RWPE2 (cell line): Measurements from ENCODE around the gene UST.
"Not testable (repeated sequence)": the region's sequence is repeated elsewhere in the genome, so short reads cannot be mapped to it uniquely, and the experiment has no call there.

Experiments used
- ATAC-seq: fragments of 200-7000 bp; cut with Tn5 transposase; 3 replicates; pipeline ENCODE4 v1.9.1; 2021; ENCODE audit warnings: low read depth
- DNase-seq: peaks from one replicate; pipeline ENCODE4 v3.0.0-alpha.2; 2020; ENCODE audit warnings: low spot score
- H3K27ac ChIP-seq: fragments of 450-650 bp; 2 replicates; pipeline ENCODE4 v1.5.1; 2017; ENCODE audit warnings: mild to moderate bottlenecking; ENCODE audit not compliant: poor library complexity, severe bottlenecking
- H3K27me3 ChIP-seq: fragments of 250-450 bp; sonication (Bioruptor Pico); 2 replicates; pipeline ENCODE4 v1.5.1; 2021; ENCODE audit warnings: mild to moderate bottlenecking, moderate library complexity; ENCODE audit not compliant: insufficient read depth, poor library complexity, severe bottlenecking
- H3K36me3 ChIP-seq: fragments of 250-450 bp; sonication (Bioruptor Pico); 2 replicates; pipeline ENCODE4 v1.5.1; 2020; ENCODE audit warnings: low read depth, mild to moderate bottlenecking, moderate library complexity
- H3K4me1 ChIP-seq: fragments of 250-450 bp; sonication (Bioruptor Pico); 2 replicates; pipeline ENCODE4 v1.5.1; 2021; ENCODE audit warnings: mild to moderate bottlenecking, moderate library complexity; ENCODE audit not compliant: insufficient read depth, poor library complexity, severe bottlenecking
- H3K4me3 ChIP-seq: fragments of 250-450 bp; sonication (Bioruptor Pico); 2 replicates; pipeline ENCODE4 v1.5.1; 2021; ENCODE audit warnings: mild to moderate bottlenecking, moderate library complexity; ENCODE audit not compliant: severe bottlenecking
- H3K9me3 ChIP-seq: fragments of 250-450 bp; sonication (Bioruptor Pico); 2 replicates; pipeline ENCODE4 v1.5.1; 2021; ENCODE audit warnings: mild to moderate bottlenecking, moderate library complexity; ENCODE audit not compliant: severe bottlenecking
- CTCF ChIP-seq: fragments of 450-650 bp; IDR thresholded peaks from one replicate; pipeline ENCODE4 v1.5.1; 2017; ENCODE audit warnings: mild to moderate bottlenecking, moderate library complexity; ENCODE audit not compliant: poor library complexity, severe bottlenecking

The UST gene

GRCh38 chr6:148851683-148852556 is 105.1 kb downstream of the UST start:
- H3K36me3 ChIP-seq = no peaks in the 10 kb centered on the region
- DNase-seq = no peak

GRCh38 chr6:148852688-148853087 is 105.9 kb downstream of the UST start:
- Histone ChIP-seq H3K4me3 (no peak overlapping the region), H3K36me3 (no peaks in the 10 kb centered on the region), H3K27ac (no peak overlapping the region), H3K9me3 (no peaks in the 10 kb centered on the region), H3K27me3 (no peaks in the 10 kb centered on the region), H3K4me1 (peaks cover 30% of the 10 kb centered on the region)
- ATAC-seq = no peak
- TF ChIP-seq CTCF = no peak
- no peak for DNase-seq

More at GRCh38 chr6:148851683-148852556, 105.1 kb downstream of the UST start:
- Histone ChIP-seq H3K9me3 (no peaks in the 10 kb centered on the region), H3K4me1 (peaks cover 23% of the 10 kb centered on the region), H3K4me3 (no peak overlapping the region), H3K27me3 (no peaks in the 10 kb centered on the region), H3K27ac (no peak overlapping the region)
- no peak for ATAC-seq
- no peak for TF ChIP-seq CTCF

- not testable (repeated sequence) for H3K27ac ChIP-seq, DNase-seq, ATAC-seq
Observed at GRCh38 chr6:148853113-148853512, 106.3 kb downstream of the UST start.

GRCh38 chr6:148854096-148854495 is 107.3 kb downstream of the UST start:
- TF ChIP-seq CTCF = no peak
- Histone ChIP-seq H3K27me3 (no peaks in the 10 kb centered on the region), H3K4me3 (no peak overlapping the region), H3K27ac (peak overlapping the region; percentile 11), H3K4me1 (peaks cover 30% of the 10 kb centered on the region), H3K36me3 (no peaks in the 10 kb centered on the region), H3K9me3 (no peaks in the 10 kb centered on the region)
- peak; percentile 58 for ATAC-seq
- DNase-seq = no peak

More at GRCh38 chr6:148853113-148853512, 106.3 kb downstream of the UST start:
- not testable (repeated sequence) for H3K36me3 ChIP-seq, H3K4me3 ChIP-seq, H3K9me3 ChIP-seq, H3K27me3 ChIP-seq
- H3K4me1 ChIP-seq = peaks cover 30% of the 10 kb centered on the region

- Histone ChIP-seq H3K9me3 (no peaks in the 10 kb centered on the region), H3K4me1 (peaks cover 30% of the 10 kb centered on the region), H3K27ac (no peak overlapping the region), H3K36me3 (no peaks in the 10 kb centered on the region), H3K4me3 (no peak overlapping the region), H3K27me3 (no peaks in the 10 kb centered on the region)
- TF ChIP-seq CTCF = no peak
- ATAC-seq (no peak), DNase-seq (no peak)
Observed at GRCh38 chr6:148854992-148855391, 108.2 kb downstream of the UST start.
